HG03064 (cell line): ENCODE results near the gene BST2.

Experiments used
- ATAC-seq: cut with Tn5 transposase; IDR thresholded peaks from one replicate; pipeline ENCODE4 v1.9.1; 2021; ENCODE audit warnings: low read depth; ENCODE audit not compliant: unreplicated experiment

The BST2 gene

GRCh38 chr19:17419621-17420474 lies 14.4 kb upstream of the BST2 start, which contains the start of gene MVB12A:
Gene MVB12A, plus strand, starts transcription at chr19:17420047. Its CDS starts 89 bp downstream, at chr19:17420136.
- peak; percentile 83 for ATAC-seq

DNA sequence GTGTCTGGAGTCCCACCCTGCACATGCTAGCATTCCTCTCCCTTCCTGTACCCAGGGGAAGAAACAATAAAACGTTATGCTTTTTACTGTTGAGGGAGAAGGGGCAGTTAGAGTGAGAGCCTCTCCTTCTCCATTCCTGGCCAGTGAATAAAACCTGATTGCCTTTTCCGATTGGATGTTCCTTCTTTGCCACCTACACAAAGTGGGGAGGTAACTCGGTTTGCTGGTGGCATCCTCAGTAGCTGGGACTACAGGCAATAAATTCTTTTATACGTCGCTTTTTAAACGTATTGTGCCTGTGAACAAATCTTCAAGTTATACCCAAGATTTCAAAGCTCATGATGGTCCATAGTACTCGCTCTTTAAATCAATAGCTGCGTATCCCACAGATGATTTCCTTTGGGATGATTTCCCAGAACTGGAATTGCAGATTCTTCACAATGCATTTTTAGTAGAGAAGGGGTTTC lies 13.8 kb upstream of the BST2 start:
- ATAC-seq, result no peak

GRCh38 chr19:17418710-17419109 lies 13.3 kb upstream of the BST2 start:
- no peak for ATAC-seq

GRCh38 chr19:17415121-17415520 lies 9.7 kb upstream of the BST2 start:
- no peak for ATAC-seq

GRCh38 chr19:17414097-17414496 lies 8.7 kb upstream of the BST2 start:
- ATAC-seq, result no peak

DNA sequence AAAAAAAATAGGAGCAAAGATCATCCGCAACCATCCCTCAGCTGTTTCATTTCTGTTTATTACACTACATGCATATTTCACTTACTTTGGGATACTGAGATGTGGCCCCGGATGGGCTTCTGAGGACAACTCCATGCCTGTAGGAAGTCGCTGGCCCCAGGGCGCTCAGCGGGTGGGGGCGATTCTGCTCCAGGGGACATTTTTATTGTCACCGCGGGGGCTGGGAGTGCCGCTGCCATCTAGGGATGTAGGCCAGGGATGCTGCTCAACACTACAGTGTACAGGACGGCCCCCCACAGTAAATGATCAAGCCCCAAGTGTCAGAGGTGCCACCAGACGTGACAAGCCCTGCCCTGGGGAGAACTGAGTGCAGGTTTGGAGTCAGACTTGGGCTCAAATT lies 6.4 kb upstream of the BST2 start:
- ATAC-seq, result no peak

- no peak for ATAC-seq
Observed at GRCh38 chr19:17409990-17410389, 4.6 kb upstream of the BST2 start.

DNA sequence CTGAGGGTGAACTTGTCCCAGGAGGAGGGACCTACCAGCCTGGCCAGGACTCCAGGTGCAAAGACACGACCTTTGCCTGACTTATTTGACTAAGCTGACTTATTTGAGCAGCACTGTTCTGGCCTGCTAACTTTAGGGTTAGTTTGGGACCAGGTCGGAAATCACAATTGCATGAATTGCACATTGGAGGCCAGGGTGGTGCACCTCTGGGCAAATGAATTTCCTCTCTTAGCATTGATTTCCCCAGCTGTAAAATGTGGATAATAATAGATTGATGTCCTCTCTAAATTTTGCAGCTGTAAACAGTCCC lies 1.4 kb upstream of the BST2 start:
- ATAC-seq, result no peak

- ATAC-seq, result no peak
Observed at GRCh38 chr19:17406046-17406886, 836 bp upstream of the BST2 start.

DNA sequence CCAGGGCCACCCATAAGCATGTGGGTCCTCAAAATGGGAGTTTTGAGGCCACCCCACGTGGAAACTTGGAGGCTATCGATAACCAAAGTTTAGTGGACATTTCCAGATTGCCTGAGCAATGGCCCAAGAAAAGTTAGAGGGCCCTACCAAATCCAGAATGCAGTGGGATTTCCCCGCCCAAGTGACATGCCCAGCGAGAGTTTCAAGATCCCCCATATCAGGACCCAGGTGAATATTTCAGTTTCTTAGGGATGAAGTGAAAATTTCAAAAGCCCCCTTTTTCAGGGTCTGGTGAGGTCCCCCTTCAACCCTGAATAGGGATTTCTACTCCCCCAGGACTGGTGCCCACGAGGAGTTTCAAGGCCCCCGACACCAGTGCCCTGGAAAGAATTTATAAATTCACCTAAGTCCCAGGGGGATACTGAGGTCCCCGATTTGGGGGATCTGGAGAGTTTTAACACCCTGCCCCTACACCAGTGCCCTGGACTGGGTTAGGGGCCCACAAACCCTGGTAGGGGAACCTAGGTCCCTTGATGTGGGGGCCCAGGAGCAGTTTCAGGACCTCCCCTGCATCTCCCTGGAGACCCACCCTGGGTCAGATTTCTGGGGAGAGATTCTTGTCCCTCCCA lies 695 bp downstream of the BST2 start:
- no peak for ATAC-seq

GRCh38 chr19:17404015-17404414 lies 1.4 kb downstream of the BST2 start:
- no peak for ATAC-seq

GRCh38 chr19:17402982-17403855 lies 2.2 kb downstream of the BST2 start:
- no peak for ATAC-seq

GRCh38 chr19:17401628-17402027 lies 3.8 kb downstream of the BST2 start:
- no peak for ATAC-seq

- ATAC-seq, result no peak
Observed at GRCh38 chr19:17398902-17399527, 6.4 kb downstream of the BST2 start.

DNA sequence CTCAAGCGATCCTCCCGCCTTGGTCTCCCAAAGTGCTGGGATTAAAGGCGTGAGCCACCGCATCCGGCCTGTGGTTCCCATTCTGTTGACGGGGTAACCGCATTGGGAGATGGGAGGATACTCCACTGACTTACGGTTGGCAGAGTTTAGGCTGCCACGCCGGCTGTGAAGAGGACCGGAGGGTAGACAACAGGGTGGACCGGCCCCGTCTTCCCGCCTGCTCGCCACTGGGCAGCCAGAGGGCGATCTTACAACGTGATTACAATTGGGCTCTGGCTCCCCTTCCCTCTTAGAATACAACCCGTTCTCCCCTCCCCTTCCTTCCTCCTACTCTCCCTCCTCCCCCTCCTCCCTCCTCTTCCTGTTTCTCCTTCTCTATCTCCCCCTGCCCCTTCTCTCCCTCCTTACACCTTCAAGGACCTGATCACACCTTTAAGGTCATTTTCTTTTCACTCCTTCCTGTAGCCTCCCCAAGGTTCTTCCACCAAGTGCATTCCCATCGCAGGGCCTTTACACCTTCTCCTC lies 10.5 kb downstream of the BST2 start:
- no peak for ATAC-seq

GRCh38 chr19:17393914-17394313 lies 11.5 kb downstream of the BST2 start, which contains the start of gene CCDC194:
Gene CCDC194, minus strand, starts transcription at chr19:17394196. Its CDS starts 38 bp downstream, at chr19:17394158.
- ATAC-seq, result no peak

GRCh38 chr19:17393002-17393401 lies 12.4 kb downstream of the BST2 start:
- no peak for ATAC-seq

DNA sequence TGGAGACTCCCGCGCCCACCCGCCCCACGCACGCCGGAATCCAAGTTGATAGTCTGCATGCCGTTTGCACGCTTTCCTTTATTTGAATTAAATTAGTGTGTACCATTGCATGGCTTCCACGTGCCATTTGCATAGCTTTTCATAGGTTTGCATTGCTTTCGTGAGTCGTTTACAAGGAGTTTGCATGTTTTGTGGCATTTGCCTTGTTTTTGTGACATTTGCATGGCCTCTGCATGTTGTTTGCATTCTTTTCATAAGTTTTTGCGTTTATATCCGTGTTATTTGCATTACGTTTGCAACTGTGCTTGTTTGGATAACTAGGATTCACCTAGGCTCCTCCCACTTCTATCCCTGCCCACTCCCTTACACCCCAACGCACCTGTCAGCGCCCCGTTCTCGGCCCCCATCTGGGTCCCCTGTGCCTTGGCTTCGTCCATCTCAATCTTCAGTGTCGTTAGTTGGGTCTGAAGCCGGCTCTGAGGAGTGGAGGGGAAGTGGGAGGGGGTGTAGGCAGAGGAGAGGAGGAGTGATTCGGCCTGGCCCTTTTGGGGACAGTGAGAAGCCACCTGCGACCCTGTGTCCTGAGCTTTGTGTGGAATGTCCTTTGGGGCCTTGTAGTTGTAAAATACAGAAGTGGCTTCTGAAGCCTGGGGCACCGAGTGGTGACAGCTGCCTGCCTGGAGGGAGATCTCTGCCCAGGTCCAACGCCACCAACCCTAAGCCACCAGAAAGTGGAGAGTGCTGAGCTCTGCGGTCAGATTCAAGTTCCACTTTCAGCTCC lies 13.9 kb downstream of the BST2 start:
- no peak for ATAC-seq
